BE2C (cell line): ENCODE data around the gene THEMIS2.

Experiments
- DNase-seq: peaks from one replicate; pipeline ENCODE4 v3.0.0-alpha.2; 2020
- H3K27me3 ChIP-seq: fragments of 250-450 bp; sonication (Bioruptor Pico); 2 replicates; pipeline ENCODE4 v1.5.1; 2020; ENCODE audit warnings: mild to moderate bottlenecking
- H3K36me3 ChIP-seq: fragments of 250-450 bp; sonication (Bioruptor Pico); 2 replicates; pipeline ENCODE4 v1.5.1; 2020; ENCODE audit warnings: mild to moderate bottlenecking
- H3K4me1 ChIP-seq: fragments of 250-450 bp; sonication (Bioruptor Pico); 2 replicates; pipeline ENCODE4 v1.5.1; 2020
- H3K4me3 ChIP-seq: 2 replicates; pipeline ENCODE4 v1.5.1; 2011; ENCODE audit warnings: low read depth, low read length
- H3K9me3 ChIP-seq: fragments of 250-450 bp; sonication (Bioruptor Pico); 2 replicates; pipeline ENCODE4 v1.5.1; 2020
- CTCF ChIP-seq: IDR thresholded peaks from 2 replicates; pipeline ENCODE4 v1.5.1; 2012; ENCODE audit warnings: mild to moderate bottlenecking, low read depth, low read length

The THEMIS2 gene

GRCh38 chr1:27935721-27936120 is 63.4 kb downstream of the THEMIS2 start:
- H3K4me3 ChIP-seq, result no peak overlapping the region
- no peaks in the 10 kb centered on the region for H3K4me1 ChIP-seq
- TF ChIP-seq CTCF, result no peak
- no peaks in the 10 kb centered on the region for H3K36me3 ChIP-seq
- DNase-seq, result no peak
- H3K9me3 ChIP-seq, result no peaks in the 10 kb centered on the region
- H3K27me3 ChIP-seq, result no peaks in the 10 kb centered on the region
